Activated T-helper 1 cell treated with anti-CD3 and anti-CD28 coated beads, Interleukin-12 subunit alpha, Interleukin-12 subunit beta, Interleukin-2, Interleukin-4 antibody, amounts not matched to agents 30 ng/mL and 10 ng/mL and 1 ng/mL, durations not matched to agents 14 hours and 24 hours and 36 hours (primary cell): ENCODE measurements around the gene NUP50. TPM values are rescaled to one million over a fixed set of nuclear protein-coding genes. Genes with fewer than 3 reads are reported as not detected.

ENCODE experiments used
- DNase-seq: peaks from one replicate; pipeline ENCODE4 v3.0.0; 2021; ENCODE audit warnings: low spot score
- H3K27ac Mint-ChIP-seq: one replicate; pipeline ENCODE4 v1.8.0; 2021; ENCODE audit warnings: mild to moderate bottlenecking, mixed read lengths
- H3K27me3 Mint-ChIP-seq: one replicate; pipeline ENCODE4 v1.8.0; 2022; ENCODE audit warnings: mild to moderate bottlenecking, moderate library complexity, mixed read lengths; ENCODE audit not compliant: insufficient read depth
- H3K36me3 Mint-ChIP-seq: one replicate; pipeline ENCODE4 v1.8.0; 2021; ENCODE audit warnings: low read depth, mixed read lengths
- H3K4me1 Mint-ChIP-seq: one replicate; pipeline ENCODE4 v1.8.0; 2021; ENCODE audit warnings: low read depth, mixed read lengths
- H3K4me3 Mint-ChIP-seq: one replicate; pipeline ENCODE4 v1.8.0; 2021; ENCODE audit warnings: mild to moderate bottlenecking, moderate library complexity, mixed read lengths
- H3K9me3 Mint-ChIP-seq: one replicate; pipeline ENCODE4 v1.8.0; 2021; ENCODE audit warnings: mixed read lengths
- intact Hi-C: fragments of 100-400 bp; cut with micrococcal nuclease; formaldehyde crosslinking; loops from one replicate; pipeline ENCODE4 v1.15.1; 2024
- total RNA-seq: library from RNA; stranded (reverse); gene quantifications from 2 replicates; pipeline ENCODE4 v1.2.3, GENCODE V29; 2022

Gene NUP50
- total RNA-seq, 1 donor from 2014 or later, result 164 TPM

- H3K36me3 Mint-ChIP-seq, result no peaks in the 10 kb centered on the region
- no peak for DNase-seq
- no peaks in the 10 kb centered on the region for H3K27me3 Mint-ChIP-seq
- no peaks in the 10 kb centered on the region for H3K4me1 Mint-ChIP-seq
- intact Hi-C loops, result no loop called here
- no peaks in the 10 kb centered on the region for H3K9me3 Mint-ChIP-seq
- no peak overlapping the region for H3K27ac Mint-ChIP-seq
- no peak overlapping the region for H3K4me3 Mint-ChIP-seq
These were observed 38.1 kb downstream of the NUP50 start for GRCh38 chr22:45201678-45202332.

- intact Hi-C loops, result no loop called here
These were observed 38.8 kb downstream of the NUP50 start for GRCh38 chr22:45202333-45203149.

GRCh38 chr22:45203150-45203951 is 39.6 kb downstream of the NUP50 start:
- Mint-ChIP-seq H3K4me3 (no peak overlapping the region), H3K36me3 (no peaks in the 10 kb centered on the region), H3K9me3 (no peaks in the 10 kb centered on the region), H3K4me1 (no peaks in the 10 kb centered on the region), H3K27me3 (no peaks in the 10 kb centered on the region), H3K27ac (no peak overlapping the region)
- no peak for DNase-seq
- intact Hi-C loops, result no loop called here

More at GRCh38 chr22:45202333-45203149, 38.8 kb downstream of the NUP50 start:
- no peak overlapping the region for H3K27ac Mint-ChIP-seq
- no peaks in the 10 kb centered on the region for H3K4me1 Mint-ChIP-seq
- H3K27me3 Mint-ChIP-seq, result no peaks in the 10 kb centered on the region
- no peaks in the 10 kb centered on the region for H3K36me3 Mint-ChIP-seq
- H3K4me3 Mint-ChIP-seq, result no peak overlapping the region
- DNase-seq, result no peak
- no peaks in the 10 kb centered on the region for H3K9me3 Mint-ChIP-seq

- no peak for DNase-seq
- Mint-ChIP-seq H3K27me3 (no peaks in the 10 kb centered on the region), H3K4me3 (no peak overlapping the region), H3K9me3 (no peaks in the 10 kb centered on the region), H3K36me3 (no peaks in the 10 kb centered on the region), H3K4me1 (no peaks in the 10 kb centered on the region), H3K27ac (no peak overlapping the region)
- intact Hi-C loops, result no loop called here
These were observed 40.5 kb downstream of the NUP50 start for GRCh38 chr22:45204241-45204640.

- H3K27me3 Mint-ChIP-seq, result no peaks in the 10 kb centered on the region
- intact Hi-C loops, result no loop called here
- no peak for DNase-seq
- H3K27ac Mint-ChIP-seq, result no peak overlapping the region
- H3K4me1 Mint-ChIP-seq, result no peaks in the 10 kb centered on the region
- no peak overlapping the region for H3K4me3 Mint-ChIP-seq
- no peaks in the 10 kb centered on the region for H3K9me3 Mint-ChIP-seq
- H3K36me3 Mint-ChIP-seq, result no peaks in the 10 kb centered on the region
These were observed 41.1 kb downstream of the NUP50 start for GRCh38 chr22:45204819-45205218.

GRCh38 chr22:45205276-45205925 is 41.7 kb downstream of the NUP50 start:
- no peak for DNase-seq
- H3K36me3 Mint-ChIP-seq, result no peaks in the 10 kb centered on the region
- intact Hi-C loops, result no loop called here
- H3K9me3 Mint-ChIP-seq, result no peaks in the 10 kb centered on the region
- no peaks in the 10 kb centered on the region for H3K4me1 Mint-ChIP-seq
- no peak overlapping the region for H3K4me3 Mint-ChIP-seq
- H3K27ac Mint-ChIP-seq, result no peak overlapping the region
- no peaks in the 10 kb centered on the region for H3K27me3 Mint-ChIP-seq

GRCh38 chr22:45206233-45206632 is 42.5 kb downstream of the NUP50 start:
- no peaks in the 10 kb centered on the region for H3K9me3 Mint-ChIP-seq
- DNase-seq, result no peak
- H3K4me3 Mint-ChIP-seq, result no peak overlapping the region
- no peak overlapping the region for H3K27ac Mint-ChIP-seq
- no peaks in the 10 kb centered on the region for H3K4me1 Mint-ChIP-seq
- no peaks in the 10 kb centered on the region for H3K36me3 Mint-ChIP-seq
- H3K27me3 Mint-ChIP-seq, result no peaks in the 10 kb centered on the region
- intact Hi-C loops, result no loop called here

- H3K27me3 Mint-ChIP-seq, result no peaks in the 10 kb centered on the region
- H3K9me3 Mint-ChIP-seq, result no peaks in the 10 kb centered on the region
- no peak overlapping the region for H3K27ac Mint-ChIP-seq
- H3K36me3 Mint-ChIP-seq, result no peaks in the 10 kb centered on the region
- H3K4me3 Mint-ChIP-seq, result no peak overlapping the region
- DNase-seq, result no peak
- intact Hi-C loops, result no loop called here
- no peaks in the 10 kb centered on the region for H3K4me1 Mint-ChIP-seq
These were observed 43.8 kb downstream of the NUP50 start for GRCh38 chr22:45207533-45207932.

- intact Hi-C loops, result no loop called here
- no peaks in the 10 kb centered on the region for H3K4me1 Mint-ChIP-seq
- DNase-seq, result no peak
- H3K36me3 Mint-ChIP-seq, result no peaks in the 10 kb centered on the region
- H3K27me3 Mint-ChIP-seq, result no peaks in the 10 kb centered on the region
- H3K27ac Mint-ChIP-seq, result no peak overlapping the region
- H3K9me3 Mint-ChIP-seq, result no peaks in the 10 kb centered on the region
- no peak overlapping the region for H3K4me3 Mint-ChIP-seq
These were observed 44.4 kb downstream of the NUP50 start for GRCh38 chr22:45207981-45208664.

- no peaks in the 10 kb centered on the region for H3K4me1 Mint-ChIP-seq
- DNase-seq, result no peak
- intact Hi-C loops, result no loop called here
- no peaks in the 10 kb centered on the region for H3K36me3 Mint-ChIP-seq
- no peaks in the 10 kb centered on the region for H3K27me3 Mint-ChIP-seq
- no peaks in the 10 kb centered on the region for H3K9me3 Mint-ChIP-seq
- no peak overlapping the region for H3K27ac Mint-ChIP-seq
- no peak overlapping the region for H3K4me3 Mint-ChIP-seq
These were observed 44.9 kb downstream of the NUP50 start for GRCh38 chr22:45208696-45208992.

GRCh38 chr22:45208993-45209838 is 45.5 kb downstream of the NUP50 start:
- no peak overlapping the region for H3K27ac Mint-ChIP-seq
- intact Hi-C loops, result no loop called here

GRCh38 chr22:45210174-45210573 is 46.4 kb downstream of the NUP50 start:
- Mint-ChIP-seq H3K4me1 (no peaks in the 10 kb centered on the region), H3K36me3 (no peaks in the 10 kb centered on the region), H3K27ac (no peak overlapping the region), H3K4me3 (no peak overlapping the region), H3K27me3 (no peaks in the 10 kb centered on the region), H3K9me3 (no peaks in the 10 kb centered on the region)
- no peak for DNase-seq
- intact Hi-C loops, result no loop called here

More at GRCh38 chr22:45208993-45209838, 45.5 kb downstream of the NUP50 start:
- H3K4me3 Mint-ChIP-seq, result no peak overlapping the region
- no peaks in the 10 kb centered on the region for H3K27me3 Mint-ChIP-seq
- DNase-seq, result no peak
- no peaks in the 10 kb centered on the region for H3K9me3 Mint-ChIP-seq
- no peaks in the 10 kb centered on the region for H3K4me1 Mint-ChIP-seq
- no peaks in the 10 kb centered on the region for H3K36me3 Mint-ChIP-seq
